UCSD-AML1 (cell line): ENCODE results near the gene CLN5.
A peak's percentile ranks its signal among the peaks of the same experiment; 100 is the strongest.
"Not testable (repeated sequence)": the region's sequence is repeated elsewhere in the genome, so short reads cannot be mapped to it uniquely, and the experiment has no call there.

Source experiments
- DNase-seq: peaks from one replicate; lab custom pipeline; 2025; ENCODE audit not compliant: unreplicated experiment; lab: John Stamatoyannopoulos, UW

CLN5 gene

GRCh38 chr13:76991796-76992547 is at the start of gene CLN5:
TSS of gene CLN5 (plus strand) at chr13:76992081. CDS start at chr13:76992099, 18 bp downstream.
- peak; percentile 95 for DNase-seq

GRCh38 chr13:76942363-76942762 is 49.5 kb upstream of the CLN5 start:
- DNase-seq: no peak

DNA sequence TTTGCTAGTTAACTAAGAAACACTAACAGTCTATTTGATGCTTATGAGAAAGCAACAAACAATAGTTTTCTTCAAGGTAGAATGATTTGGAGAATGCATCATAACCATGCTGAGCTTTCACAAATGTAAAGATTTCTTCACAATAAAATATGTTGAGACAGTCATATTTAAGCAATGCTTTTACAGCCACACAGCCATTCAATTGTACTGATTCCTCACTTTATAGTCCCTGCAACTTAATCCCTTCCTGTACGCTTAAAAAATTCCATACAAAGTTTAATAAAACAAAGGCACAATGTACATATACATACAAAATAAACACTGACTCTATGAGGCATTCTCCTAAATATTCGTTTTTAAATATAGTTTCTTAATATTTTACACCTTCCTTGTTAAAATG is 48.2 kb upstream of the CLN5 start:
- DNase-seq: no peak

DNA sequence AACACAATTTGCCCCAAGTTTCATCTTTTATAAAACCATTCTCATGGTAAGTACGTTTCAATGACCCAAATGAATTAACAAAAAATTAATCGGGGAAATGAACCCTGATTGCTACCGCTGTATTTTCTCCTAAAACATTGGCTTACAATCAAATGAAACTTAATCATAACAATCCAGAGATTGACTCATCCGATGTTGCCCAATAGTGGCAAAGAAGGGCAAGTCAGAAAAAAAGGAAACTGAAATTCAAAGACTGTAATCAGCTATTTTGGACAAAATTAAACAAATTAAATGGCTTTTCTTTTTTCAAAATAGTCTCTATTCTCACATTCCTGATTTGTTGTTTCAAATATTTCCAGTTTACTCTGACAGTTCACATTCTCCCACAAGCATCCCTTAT is 47.4 kb upstream of the CLN5 start:
- no peak for DNase-seq

DNA sequence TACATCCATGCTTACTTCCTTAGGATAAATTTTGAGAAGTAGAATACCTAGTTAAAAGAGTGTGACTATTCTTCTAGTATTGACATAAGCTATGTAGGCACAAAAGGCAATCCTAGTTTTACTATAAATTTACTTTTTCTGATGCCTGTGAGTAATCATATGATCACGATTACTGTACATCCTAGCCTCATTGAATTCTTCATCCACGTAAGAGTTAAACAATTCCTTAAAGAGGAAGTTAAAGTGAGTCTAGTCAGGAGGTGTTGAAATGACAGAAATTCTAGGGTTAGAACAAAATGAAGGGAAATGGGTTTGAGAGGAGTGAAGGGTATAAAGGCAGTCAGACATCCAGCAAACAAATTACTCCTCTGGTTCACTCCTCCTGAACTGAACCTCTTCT is 43.7 kb upstream of the CLN5 start, which contains the start of gene ACOD1:
ACOD1 (plus strand) TSS at position 363 of the 400 bp plus-strand sequence. CDS start 48 bp downstream, outside the sequence.
- no peak for DNase-seq

GRCh38 chr13:76950101-76950500 is 41.8 kb upstream of the CLN5 start:
- no peak for DNase-seq

- no peak for DNase-seq
These were observed 37.9 kb upstream of the CLN5 start for GRCh38 chr13:76953968-76954367.

- no peak for DNase-seq
These were observed 37.3 kb upstream of the CLN5 start for GRCh38 chr13:76954538-76954937.

DNA sequence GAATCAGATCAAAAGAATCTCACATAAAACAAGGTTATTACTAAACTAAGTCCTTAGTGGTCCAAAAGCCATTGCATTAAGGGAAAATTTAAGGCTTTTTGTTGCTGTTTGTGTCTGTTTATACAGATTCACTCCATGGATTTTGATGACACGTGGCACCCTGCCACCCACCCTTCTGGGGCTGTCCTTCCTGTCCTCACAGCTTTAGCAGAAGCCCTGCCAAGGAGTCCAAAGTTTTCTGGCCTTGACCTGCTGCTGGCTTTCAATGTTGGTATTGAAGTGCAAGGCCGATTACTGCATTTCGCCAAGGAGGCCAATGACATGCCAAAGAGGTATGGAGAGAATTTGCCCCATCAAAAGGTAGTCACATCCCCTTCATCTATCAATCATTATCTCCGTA is 36.7 kb upstream of the CLN5 start:
- no peak for DNase-seq

- DNase-seq: no peak
These were observed 36.2 kb upstream of the CLN5 start for GRCh38 chr13:76955661-76956060.

DNA sequence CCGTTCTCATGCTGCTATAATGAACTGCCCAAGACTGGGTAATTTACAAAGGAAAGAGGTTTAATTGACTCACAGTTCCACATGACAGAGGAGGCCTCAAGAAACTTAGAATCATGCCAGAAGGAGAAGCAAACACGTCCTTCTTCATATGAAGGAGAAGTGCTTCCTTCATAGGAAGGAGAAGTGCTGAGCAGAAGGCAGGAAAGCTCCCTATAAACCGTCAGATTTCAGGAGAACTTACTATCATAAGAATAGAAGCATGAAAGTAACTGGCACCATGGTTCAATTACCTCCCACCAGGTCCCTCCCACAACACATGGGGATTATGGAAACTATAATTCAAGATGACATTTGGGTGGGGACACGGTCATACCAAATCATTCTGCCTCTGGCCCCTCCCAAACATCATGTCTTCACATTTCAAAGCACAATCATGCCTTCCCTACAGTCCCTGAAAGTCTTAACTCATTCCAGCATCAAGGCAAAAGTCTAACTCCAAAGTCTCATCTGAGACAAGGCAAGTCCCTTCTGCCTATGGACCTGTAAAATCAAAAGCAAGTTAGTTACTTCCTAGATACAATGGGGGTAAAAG is 32.9 kb upstream of the CLN5 start:
- no peak for DNase-seq

DNA sequence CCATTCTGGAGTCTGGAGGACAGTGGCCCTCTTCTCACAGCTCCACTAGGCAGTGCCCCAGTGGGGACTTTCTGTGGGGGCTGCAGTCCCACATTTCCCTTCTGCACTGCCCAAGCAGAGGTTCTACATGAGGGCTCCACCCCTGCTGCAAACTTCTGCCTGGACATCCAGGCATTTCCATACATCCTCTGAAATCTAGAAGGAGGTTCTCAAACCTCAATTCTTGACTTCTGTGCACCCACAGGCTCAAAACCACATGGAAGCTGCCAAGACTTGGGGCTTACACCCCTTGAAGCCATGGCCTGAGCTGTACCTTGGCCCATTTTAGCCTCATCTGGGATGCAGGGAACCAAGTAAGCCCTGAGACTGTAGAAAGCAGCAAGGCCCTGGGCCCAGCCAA is 32.1 kb upstream of the CLN5 start:
- not testable (repeated sequence) for DNase-seq

DNA sequence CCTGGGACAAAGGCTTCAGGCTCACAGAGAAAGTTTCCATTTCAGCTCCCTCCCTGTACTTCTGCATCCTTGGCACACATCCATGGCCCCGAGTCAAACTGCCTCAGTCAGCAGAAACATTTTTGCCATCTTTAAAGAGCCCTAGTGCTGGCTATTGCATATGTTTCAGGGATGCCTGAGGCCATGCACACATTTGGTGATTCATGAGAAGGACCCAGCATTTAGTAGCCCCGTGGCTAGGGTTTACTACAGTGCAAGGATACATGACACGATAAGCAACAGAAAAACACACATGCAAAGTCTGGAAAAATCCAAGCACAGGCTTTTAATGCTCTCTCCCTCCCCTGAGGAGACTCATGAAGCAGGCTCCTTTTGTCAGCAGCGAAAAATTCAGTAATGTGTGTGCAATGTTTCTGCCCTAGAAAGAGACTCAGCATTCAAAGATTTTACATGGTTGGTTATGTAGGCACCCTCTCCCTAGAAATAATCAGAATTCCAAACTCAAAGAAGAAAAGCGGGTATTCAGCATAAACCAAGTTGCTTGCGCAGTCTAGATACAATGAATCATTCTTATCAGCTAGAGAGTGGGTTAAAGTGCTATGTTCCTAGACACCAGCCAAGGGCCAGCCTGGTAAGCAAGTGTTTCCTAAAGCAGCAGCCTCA is 26.0 kb upstream of the CLN5 start:
- no peak for DNase-seq

GRCh38 chr13:76967031-76967430 is 24.9 kb upstream of the CLN5 start:
- no peak for DNase-seq

DNA sequence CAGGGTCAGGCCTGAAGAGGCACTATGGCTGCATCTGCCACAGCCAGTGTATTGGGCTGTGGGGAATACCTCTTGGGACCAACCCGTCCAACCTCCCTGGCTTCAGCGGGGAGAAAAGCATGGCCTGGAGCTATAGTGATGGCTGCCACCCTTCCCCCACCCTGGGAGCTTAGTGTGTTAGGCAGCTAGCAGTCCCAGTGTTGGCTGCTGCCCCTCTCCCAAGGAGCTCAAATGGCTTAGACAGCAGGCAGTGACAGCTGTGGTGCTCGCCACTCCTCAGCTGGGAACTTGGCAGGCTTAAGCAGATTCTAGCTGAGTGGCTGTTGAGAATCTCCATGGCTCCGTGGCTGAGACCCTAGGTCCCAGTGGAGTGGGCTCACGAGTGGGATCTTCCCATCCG is 23.8 kb upstream of the CLN5 start:
- no peak for DNase-seq

DNA sequence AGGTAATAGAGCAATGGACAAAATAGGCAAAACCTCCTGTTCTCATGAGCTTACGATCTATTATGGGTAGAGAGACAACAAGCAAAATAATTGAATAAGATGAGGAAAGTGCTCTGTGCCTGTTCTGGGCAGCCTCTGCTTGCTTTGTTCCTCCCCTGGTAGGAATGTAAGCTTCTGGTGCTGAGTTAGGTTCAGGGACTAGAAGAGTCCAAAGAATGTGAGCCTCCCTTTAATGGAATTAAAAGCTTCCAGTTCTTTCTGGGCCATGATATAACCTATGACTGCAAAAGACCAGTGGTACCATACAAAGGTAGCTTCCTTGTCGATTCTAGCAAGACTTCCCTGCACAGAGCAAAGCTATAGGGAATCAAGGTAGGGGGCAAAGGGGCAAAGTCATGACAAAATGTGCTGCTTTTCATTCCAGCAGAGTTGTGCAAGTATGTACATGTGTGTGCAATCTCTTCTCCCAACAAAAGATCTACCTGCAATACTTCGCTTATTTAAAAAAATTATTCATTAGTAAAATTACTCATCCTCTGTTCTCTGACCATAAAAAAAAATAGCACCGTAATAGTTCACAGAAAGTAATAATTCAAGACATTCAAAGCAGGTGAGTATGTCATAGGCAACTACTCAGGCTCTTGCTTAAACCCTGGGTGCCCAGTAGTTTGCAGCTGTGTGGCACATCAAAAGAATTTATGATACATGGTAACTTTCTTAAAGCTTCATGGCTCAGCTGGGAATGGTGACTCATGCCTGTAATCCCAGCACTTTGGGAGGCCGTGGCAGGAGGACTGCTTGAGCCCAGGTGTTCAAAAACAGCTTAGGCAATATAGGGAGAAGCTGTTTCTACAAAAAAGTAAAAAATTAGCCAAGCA is 22.2 kb upstream of the CLN5 start:
- DNase-seq: no peak

GRCh38 chr13:76971215-76971614 is 20.7 kb upstream of the CLN5 start:
- DNase-seq: no peak

- DNase-seq: peak; percentile 40
These were observed 19.7 kb upstream of the CLN5 start for GRCh38 chr13:76971851-76972829.

DNA sequence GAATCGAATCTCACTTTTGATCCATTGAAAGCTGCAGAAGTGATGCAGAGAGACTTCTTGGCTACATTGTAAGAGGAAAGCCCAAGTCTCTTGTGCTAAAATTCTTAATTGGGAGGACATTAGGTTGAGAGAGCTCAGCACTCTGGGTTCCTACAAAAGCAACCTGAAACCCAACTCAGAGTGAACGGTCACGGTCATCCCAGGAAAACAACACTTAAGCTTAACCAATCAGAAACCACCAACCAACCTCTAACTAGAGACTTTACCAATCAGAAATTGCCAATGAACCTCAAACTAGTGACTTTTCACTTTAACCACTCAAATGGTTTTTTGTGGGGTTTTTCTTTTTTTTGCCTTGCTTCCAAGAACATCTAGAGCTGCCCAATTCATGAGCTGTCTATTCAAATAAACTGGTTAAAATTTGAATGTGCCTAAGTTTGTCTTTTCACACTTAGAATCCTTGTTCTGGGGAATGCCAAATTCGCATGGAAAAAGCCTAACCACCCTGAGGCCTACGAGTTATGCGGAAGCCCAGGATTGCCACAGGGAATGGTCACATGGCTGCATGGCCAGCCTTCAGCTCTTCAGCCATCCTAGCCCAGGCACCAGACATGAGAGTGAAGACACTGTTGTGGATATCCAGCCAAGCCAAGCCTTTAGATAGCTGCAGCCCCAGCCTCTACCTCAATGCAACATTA is 17.8 kb upstream of the CLN5 start:
- no peak for DNase-seq

DNA sequence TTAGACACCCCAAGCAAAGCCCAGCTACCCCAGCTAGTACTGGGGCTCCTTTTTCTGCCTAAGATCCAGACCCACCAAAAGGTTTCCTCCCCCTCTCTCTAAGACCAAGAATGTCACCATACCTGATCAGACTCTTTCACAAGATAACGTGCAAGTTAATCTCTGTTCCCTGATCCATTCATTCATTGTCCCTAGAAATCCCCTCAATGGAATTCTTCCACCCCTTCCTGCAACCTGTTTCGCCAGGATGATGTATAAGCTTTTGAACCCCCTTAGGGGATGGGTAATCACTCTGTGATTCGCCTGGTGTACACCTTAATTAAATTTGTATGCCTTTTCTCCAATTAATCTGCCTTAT is 17.3 kb upstream of the CLN5 start:
- DNase-seq: no peak
